ENCODE results near the gene PLAC8. TPM values are rescaled to one million over a fixed set of nuclear protein-coding genes. Genes with fewer than 3 reads are reported as not detected.
"Not testable (repeated sequence)": the region's sequence is repeated elsewhere in the genome, so short reads cannot be mapped to it uniquely, and the experiment has no call there.

PLAC8 gene
- total and polyA plus RNA-seq, 12 donors = 0.39 to 9.4 (median 0.63) TPM

DNA sequence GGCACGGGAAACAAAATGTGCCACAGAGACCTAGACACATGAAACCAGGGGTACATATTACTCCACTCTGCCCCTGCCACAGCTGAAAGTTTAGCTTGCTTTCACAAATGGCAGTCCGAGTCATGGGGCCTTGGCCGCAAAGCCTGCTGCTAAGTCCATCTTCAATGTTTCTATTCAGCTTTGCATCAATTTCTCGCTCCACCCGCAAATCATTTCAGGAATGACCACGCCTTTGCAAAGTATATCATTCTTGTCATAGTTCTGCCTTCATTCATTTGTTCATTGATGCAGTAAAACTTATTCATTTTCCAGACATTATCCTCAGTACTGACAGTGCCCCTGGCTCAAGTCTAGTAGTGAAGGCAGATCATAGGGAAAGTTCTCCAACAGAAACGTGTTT lies 9.5 kb downstream of the PLAC8 start:
- H3K27ac ChIP-seq = no peak overlapping the region
- peaks cover 0 to 11% (median 6%) of the 10 kb centered on the region in 7 donors for H3K27me3 ChIP-seq
- TF ChIP-seq, protein P1, sequence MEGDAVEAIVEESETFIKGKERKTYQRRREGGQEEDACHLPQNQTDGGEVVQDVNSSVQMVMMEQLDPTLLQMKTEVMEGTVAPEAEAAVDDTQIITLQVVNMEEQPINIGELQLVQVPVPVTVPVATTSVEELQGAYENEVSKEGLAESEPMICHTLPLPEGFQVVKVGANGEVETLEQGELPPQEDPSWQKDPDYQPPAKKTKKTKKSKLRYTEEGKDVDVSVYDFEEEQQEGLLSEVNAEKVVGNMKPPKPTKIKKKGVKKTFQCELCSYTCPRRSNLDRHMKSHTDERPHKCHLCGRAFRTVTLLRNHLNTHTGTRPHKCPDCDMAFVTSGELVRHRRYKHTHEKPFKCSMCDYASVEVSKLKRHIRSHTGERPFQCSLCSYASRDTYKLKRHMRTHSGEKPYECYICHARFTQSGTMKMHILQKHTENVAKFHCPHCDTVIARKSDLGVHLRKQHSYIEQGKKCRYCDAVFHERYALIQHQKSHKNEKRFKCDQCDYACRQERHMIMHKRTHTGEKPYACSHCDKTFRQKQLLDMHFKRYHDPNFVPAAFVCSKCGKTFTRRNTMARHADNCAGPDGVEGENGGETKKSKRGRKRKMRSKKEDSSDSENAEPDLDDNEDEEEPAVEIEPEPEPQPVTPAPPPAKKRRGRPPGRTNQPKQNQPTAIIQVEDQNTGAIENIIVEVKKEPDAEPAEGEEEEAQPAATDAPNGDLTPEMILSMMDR (IDR thresholded peaks at IDR 0.05) = no peak
- ATAC-seq (no peak), DNase-seq (no peak)
- H3K4me1 ChIP-seq = peaks cover 0 to 13% (median 5%) of the 10 kb centered on the region in 9 donors
- intact Hi-C loops (cut with DNase I) = no loop called here
- 90 to 94% methylated on average over 7 of the region's 7 CpGs for WGBS, 2 donors
- H3K4me3 ChIP-seq = no peak overlapping the region
- peaks cover 0 to 25% (median 0%) of the 10 kb centered on the region in 9 donors for H3K36me3 ChIP-seq
- no peaks in the 10 kb centered on the region for H3K9me3 ChIP-seq

DNA sequence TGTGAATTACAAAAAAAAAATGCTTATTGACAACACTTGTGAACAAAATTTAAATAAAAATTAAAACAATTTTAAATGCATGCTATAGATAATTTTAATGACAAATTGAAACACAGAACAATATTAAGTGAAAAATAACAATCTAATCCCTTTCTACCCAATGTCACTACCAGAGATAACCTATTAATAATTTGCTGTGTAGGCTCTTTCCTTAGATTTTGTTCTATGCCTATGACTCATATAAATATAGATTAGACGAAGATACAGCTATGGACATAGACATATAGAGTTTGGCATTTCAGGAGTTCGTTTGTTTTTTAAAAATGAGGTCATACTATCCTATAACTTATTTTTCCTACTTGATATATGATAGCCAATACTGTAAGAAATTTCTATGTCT lies 18.1 kb downstream of the PLAC8 start:
- no peaks in the 10 kb centered on the region for H3K4me1 ChIP-seq
- TF ChIP-seq, protein P1 (IDR thresholded peaks at IDR 0.05) = no peak
- intact Hi-C loops (cut with DNase I) = no loop called here
- H3K36me3 ChIP-seq = peaks cover 0 to 29% (median 0%) of the 10 kb centered on the region in 9 donors
- H3K27me3 ChIP-seq = peaks cover 0 to 12% (median 0%) of the 10 kb centered on the region in 7 donors
- ATAC-seq (no peak), DNase-seq (no peak)
- WGBS, 2 donors = 70 to 81% methylated on average over 2 of the region's 2 CpGs
- H3K27ac ChIP-seq = no peak overlapping the region
- no peak overlapping the region for H3K4me3 ChIP-seq
- no peaks in the 10 kb centered on the region for H3K9me3 ChIP-seq

DNA sequence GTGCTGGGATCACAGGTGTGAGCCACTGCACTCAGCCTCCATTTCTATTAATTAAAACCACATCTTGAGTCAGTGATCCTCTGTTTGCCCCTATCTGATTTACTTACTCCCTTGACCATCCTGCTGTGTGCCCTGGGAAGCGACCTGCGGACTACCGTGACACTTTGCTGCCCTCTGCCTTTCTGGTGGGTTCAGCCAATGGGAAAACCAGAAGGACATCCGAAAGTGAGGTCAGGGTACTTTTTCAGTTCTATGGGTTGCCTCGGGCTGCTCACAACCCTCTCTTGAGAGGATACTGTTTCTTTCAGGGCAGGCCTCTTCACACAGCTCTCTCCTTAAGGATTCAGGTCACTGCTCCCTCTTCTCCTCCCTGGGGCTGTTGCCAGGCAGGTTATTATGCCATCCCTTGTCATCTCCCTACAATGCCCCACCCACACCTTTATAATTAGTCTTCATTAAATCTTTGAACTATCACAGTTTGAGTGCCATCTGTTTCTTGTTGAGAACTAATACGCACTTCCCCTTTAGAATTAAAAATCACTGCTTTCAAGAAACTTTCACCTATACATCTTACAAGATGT lies 21.4 kb downstream of the PLAC8 start:
- ATAC-seq = no peak
- DNase-seq = no peak
- H3K9me3 ChIP-seq = no peaks in the 10 kb centered on the region
- intact Hi-C loops (cut with DNase I) = no loop called here
- H3K4me3 ChIP-seq = no peak overlapping the region
- WGBS, 2 donors = 53 to 62% methylated on average over 6 of the region's 6 CpGs
- TF ChIP-seq, protein P1 (IDR thresholded peaks at IDR 0.05) = no peak
- no peaks in the 10 kb centered on the region for H3K4me1 ChIP-seq
- peaks cover 0 to 25% (median 0%) of the 10 kb centered on the region in 9 donors for H3K36me3 ChIP-seq
- H3K27ac ChIP-seq = no peak overlapping the region
- peaks cover 0 to 12% (median 0%) of the 10 kb centered on the region in 7 donors for H3K27me3 ChIP-seq

DNA sequence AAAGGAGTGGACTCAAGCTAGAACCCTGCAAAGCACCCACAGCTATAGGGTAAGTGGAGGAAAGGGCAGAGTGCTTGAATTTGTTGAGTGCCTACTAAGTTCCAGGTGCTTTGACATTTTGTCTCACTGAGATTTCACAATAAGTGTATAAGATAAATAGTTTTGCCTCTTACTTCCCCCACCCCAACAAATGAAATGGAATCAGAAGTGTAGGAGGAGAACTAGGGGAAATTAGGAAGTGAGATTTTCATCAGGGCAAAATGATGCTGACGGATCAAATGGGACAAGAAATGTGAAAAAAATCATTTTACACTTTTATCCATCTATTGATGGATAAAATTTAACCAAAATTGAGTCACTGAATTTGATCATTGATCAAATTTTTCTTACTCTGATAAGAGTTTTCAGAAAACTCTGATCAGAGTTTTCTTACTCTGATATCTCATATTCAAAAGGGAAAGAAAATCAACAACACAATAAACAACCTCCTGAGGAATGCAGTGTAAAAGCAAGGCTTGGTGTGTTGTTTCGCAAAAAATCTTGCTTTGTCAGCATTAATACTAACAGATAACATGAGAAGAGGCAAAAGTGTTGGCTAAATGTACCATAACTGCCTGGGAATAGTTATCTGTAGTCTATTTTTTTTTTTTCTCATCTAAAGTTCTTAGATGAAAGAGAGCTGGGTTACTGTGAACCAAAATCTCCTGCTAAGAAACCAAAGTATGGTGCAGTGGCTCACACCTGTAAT lies 24.9 kb downstream of the PLAC8 start:
- TF ChIP-seq, protein P1 (IDR thresholded peaks at IDR 0.05) = no peak
- H3K4me3 ChIP-seq = no peak overlapping the region
- H3K27ac ChIP-seq = no peak overlapping the region
- no peaks in the 10 kb centered on the region for H3K9me3 ChIP-seq
- peaks cover 0 to 6% (median 0%) of the 10 kb centered on the region in 9 donors for H3K4me1 ChIP-seq
- no peak for ATAC-seq
- WGBS, 2 donors = 84% methylated on average over 2 of the region's 2 CpGs
- peaks cover 0 to 5% (median 0%) of the 10 kb centered on the region in 7 donors for H3K27me3 ChIP-seq
- peaks cover 0 to 25% (median 0%) of the 10 kb centered on the region in 9 donors for H3K36me3 ChIP-seq
- intact Hi-C loops (cut with DNase I) = no loop called here
- no peak for DNase-seq

DNA sequence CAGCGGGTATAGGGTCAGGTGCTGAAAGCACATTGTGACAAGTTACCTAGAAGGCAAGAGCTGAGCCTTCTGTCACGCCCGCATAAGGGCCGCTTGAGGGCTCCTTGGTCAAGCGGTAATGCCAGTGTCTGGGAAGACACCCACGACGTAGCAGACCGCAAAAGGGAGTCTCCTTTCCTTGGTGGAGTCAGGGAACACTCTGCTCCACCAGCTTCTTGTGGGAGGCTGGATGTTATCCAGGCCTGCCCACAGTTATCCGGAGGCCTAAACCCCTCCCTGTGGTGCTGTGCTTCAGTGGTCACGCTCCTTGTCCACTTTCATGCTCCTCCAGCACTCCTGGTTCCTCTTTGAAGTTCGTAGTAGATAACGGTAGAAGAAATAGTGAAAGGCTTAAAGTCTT lies 29.6 kb downstream of the PLAC8 start:
- intact Hi-C loops (cut with DNase I) = not testable (repeated sequence)
- H3K4me1 ChIP-seq = peaks cover 0 to 21% (median 0%) of the 10 kb centered on the region in 9 donors
- WGBS, 2 donors = 86 to 87% methylated on average over 12 of the region's 12 CpGs

More for the DNA sequence above, 29.6 kb downstream of the PLAC8 start:
- H3K27ac ChIP-seq, ATAC-seq, H3K36me3 ChIP-seq, H3K4me3 ChIP-seq, DNase-seq, H3K27me3 ChIP-seq: not testable (repeated sequence)
- peaks cover 0 to 11% (median 0%) of the 10 kb centered on the region in 11 donors for H3K9me3 ChIP-seq
